Trophoblast cell (in vitro differentiated cells and primary cell): ENCODE results near the gene IMPG1.

Experiments
- DNase-seq, 2 donors: peaks; one replicate each; pipeline ENCODE4 v3.0.0-alpha.2; 2016
- H2AFZ ChIP-seq: 2 replicates; pipeline ENCODE4 v1.6.1; 2013; ENCODE audit warnings: low read length, moderate library complexity, mild to moderate bottlenecking; ENCODE audit not compliant: insufficient read depth, poor library complexity
- H2AK5ac ChIP-seq: 2 replicates; pipeline ENCODE4 v1.6.1; 2013; ENCODE audit warnings: mild to moderate bottlenecking, low read length
- H2BK120ac ChIP-seq: 2 replicates; pipeline ENCODE4 v1.6.1; 2013; ENCODE audit warnings: low read length, mild to moderate bottlenecking, moderate library complexity; ENCODE audit not compliant: insufficient read depth, poor library complexity
- H2BK12ac ChIP-seq: 2 replicates; pipeline ENCODE4 v1.6.1; 2013; ENCODE audit warnings: mild to moderate bottlenecking, low read length, moderate library complexity
- H2BK5ac ChIP-seq: 2 replicates; pipeline ENCODE4 v1.6.1; 2013; ENCODE audit warnings: low read length, low read depth, moderate library complexity, mild to moderate bottlenecking; ENCODE audit not compliant: poor library complexity
- H3K14ac ChIP-seq: 2 replicates; pipeline ENCODE4 v1.6.1; 2013; ENCODE audit warnings: mild to moderate bottlenecking, low read length
- H3K18ac ChIP-seq: 2 replicates; pipeline ENCODE4 v1.6.1; 2013; ENCODE audit warnings: mild to moderate bottlenecking, low read length
- H3K23ac ChIP-seq: 2 replicates; pipeline ENCODE4 v1.6.1; 2013; ENCODE audit warnings: low read length
- H3K27ac ChIP-seq: 2 replicates; pipeline ENCODE4 v1.5.1; 2013; ENCODE audit warnings: low read depth, mild to moderate bottlenecking, inconsistent platforms, low read length, moderate library complexity
- H3K27me3 ChIP-seq: 2 replicates; pipeline ENCODE4 v1.6.1; 2013; ENCODE audit warnings: inconsistent platforms, mild to moderate bottlenecking, low read length, moderate library complexity; ENCODE audit not compliant: insufficient read depth
- H3K36me3 ChIP-seq, 2 experiments: 1 replicate in 1 of 2; 2 replicates in 1 of 2; pipeline ENCODE4 v1.6.1; 2013; ENCODE audit warnings: low read length in 2 of 2, mild to moderate bottlenecking in 2 of 2, moderate library complexity in 1 of 2; ENCODE audit not compliant: insufficient read depth in 2 of 2, control insufficient read depth in 1 of 2
- H3K4ac ChIP-seq: 2 replicates; pipeline ENCODE4 v1.6.1; 2013; ENCODE audit warnings: low read depth, mild to moderate bottlenecking, low read length, moderate library complexity
- H3K4me1 ChIP-seq, 2 experiments: 1 replicate in 1 of 2; 2 replicates in 1 of 2; pipeline ENCODE4 v1.6.1; 2013; ENCODE audit warnings: low read length in 2 of 2, mild to moderate bottlenecking in 2 of 2, moderate library complexity in 1 of 2; ENCODE audit not compliant: insufficient read depth in 2 of 2, control insufficient read depth in 1 of 2
- H3K4me2 ChIP-seq: 2 replicates; pipeline ENCODE4 v1.6.1; 2013; ENCODE audit warnings: inconsistent platforms, mild to moderate bottlenecking, low read length, moderate library complexity
- H3K4me3 ChIP-seq: 2 replicates; pipeline ENCODE4 v1.5.1; 2013; ENCODE audit warnings: mild to moderate bottlenecking, low read depth, low read length, inconsistent platforms
- H3K79me1 ChIP-seq: one replicate; pipeline ENCODE4 v1.6.1; 2013; ENCODE audit warnings: low read length
- H3K79me2 ChIP-seq: 2 replicates; pipeline ENCODE4 v1.6.1; 2013; ENCODE audit warnings: low read length, mild to moderate bottlenecking; ENCODE audit not compliant: control insufficient read depth, insufficient read depth, poor library complexity
- H3K9ac ChIP-seq: 2 replicates; pipeline ENCODE4 v1.6.1; 2013; ENCODE audit warnings: mild to moderate bottlenecking, low read length
- H3K9me3 ChIP-seq: 2 replicates; pipeline ENCODE4 v1.6.1; 2013; ENCODE audit warnings: low read depth, mild to moderate bottlenecking, control low read depth, inconsistent platforms, low read length; ENCODE audit not compliant: insufficient read depth
- H4K12ac ChIP-seq: 2 replicates; pipeline ENCODE4 v1.6.1; 2013; ENCODE audit warnings: low read depth, mild to moderate bottlenecking, low read length, moderate library complexity
- H4K8ac ChIP-seq: 2 replicates; pipeline ENCODE4 v1.6.1; 2013; ENCODE audit warnings: low read depth, mild to moderate bottlenecking, low read length, moderate library complexity
- H4K91ac ChIP-seq: one replicate; pipeline ENCODE4 v1.6.1; 2013; ENCODE audit warnings: low read depth, mild to moderate bottlenecking, low read length, moderate library complexity
- WGBS: extraction: QIAGEN DNeasy Blood & Tissue Kit; methylation state at CpG from one replicate; pipeline ENCODE4 v1.1.7; 2013; ENCODE audit warnings: missing lambda C conversion rate; ENCODE audit not compliant: insufficient read length, insufficient coverage; ENCODE audit errors: extremely low coverage; 5-methylcytosine and 5-hydroxymethylcytosine counted together

IMPG1 gene

GRCh38 chr6:76004202-76004601 is 68.3 kb downstream of the IMPG1 start:
- no peak overlapping the region for H3K4me3 ChIP-seq
- no peak overlapping the region for H2AK5ac ChIP-seq
- H3K79me1 ChIP-seq = no peaks in the 10 kb centered on the region
- H3K14ac ChIP-seq = no peak overlapping the region
- H3K4me1 ChIP-seq = no peaks in the 10 kb centered on the region
- H3K9me3 ChIP-seq = no peaks in the 10 kb centered on the region
- no peaks in the 10 kb centered on the region for H3K79me2 ChIP-seq
- no peak overlapping the region for H3K4ac ChIP-seq
- DNase-seq = no peak
- H3K18ac ChIP-seq = no peak overlapping the region
- H4K91ac ChIP-seq = no peak overlapping the region
- no peak overlapping the region for H2BK5ac ChIP-seq
- H2AFZ ChIP-seq = no peak overlapping the region
- no peak overlapping the region for H3K23ac ChIP-seq
- H2BK120ac ChIP-seq = no peak overlapping the region
- H4K8ac ChIP-seq = no peak overlapping the region
- H3K36me3 ChIP-seq = no peaks in the 10 kb centered on the region
- H4K12ac ChIP-seq = no peak overlapping the region
- H3K4me2 ChIP-seq = no peak overlapping the region
- no peaks in the 10 kb centered on the region for H3K27me3 ChIP-seq
- WGBS = no CpG with 5 or more reads among the region's 2 CpGs
- H2BK12ac ChIP-seq = no peak overlapping the region
- H3K9ac ChIP-seq = no peak overlapping the region
- H3K27ac ChIP-seq = no peak overlapping the region

GRCh38 chr6:76003686-76004085 is 68.8 kb downstream of the IMPG1 start:
- no peak overlapping the region for H2BK12ac ChIP-seq
- H3K9ac ChIP-seq = no peak overlapping the region
- H3K79me1 ChIP-seq = no peaks in the 10 kb centered on the region
- H4K8ac ChIP-seq = no peak overlapping the region
- H3K4me1 ChIP-seq = no peaks in the 10 kb centered on the region
- H4K91ac ChIP-seq = no peak overlapping the region
- H4K12ac ChIP-seq = no peak overlapping the region
- no peak overlapping the region for H2BK120ac ChIP-seq
- no peak overlapping the region for H2AK5ac ChIP-seq
- H3K9me3 ChIP-seq = no peaks in the 10 kb centered on the region
- no peak overlapping the region for H3K4ac ChIP-seq
- H3K14ac ChIP-seq = no peak overlapping the region
- no peaks in the 10 kb centered on the region for H3K36me3 ChIP-seq
- H3K23ac ChIP-seq = no peak overlapping the region
- WGBS = no CpG with 5 or more reads among the region's 2 CpGs
- H2BK5ac ChIP-seq = no peak overlapping the region
- no peak for DNase-seq
- no peak overlapping the region for H3K4me2 ChIP-seq
- no peak overlapping the region for H3K18ac ChIP-seq
- H3K27ac ChIP-seq = no peak overlapping the region
- H2AFZ ChIP-seq = no peak overlapping the region
- no peak overlapping the region for H3K4me3 ChIP-seq
- H3K79me2 ChIP-seq = no peaks in the 10 kb centered on the region
- H3K27me3 ChIP-seq = no peaks in the 10 kb centered on the region

- Histone ChIP-seq H2BK5ac (no peak overlapping the region), H2BK120ac (no peak overlapping the region), H3K79me2 (no peaks in the 10 kb centered on the region), H3K9me3 (no peaks in the 10 kb centered on the region), H3K9ac (no peak overlapping the region), H3K27ac (no peak overlapping the region), H4K12ac (no peak overlapping the region), H3K18ac (no peak overlapping the region), H3K36me3 (no peaks in the 10 kb centered on the region), H3K14ac (no peak overlapping the region), H3K27me3 (no peaks in the 10 kb centered on the region), H2BK12ac (no peak overlapping the region), H3K79me1 (no peaks in the 10 kb centered on the region), H3K4me1 (no peaks in the 10 kb centered on the region), H4K8ac (no peak overlapping the region), H4K91ac (no peak overlapping the region), H3K23ac (no peak overlapping the region), H3K4me3 (no peak overlapping the region), H2AFZ (no peak overlapping the region), H3K4ac (no peak overlapping the region), H2AK5ac (no peak overlapping the region), H3K4me2 (no peak overlapping the region)
- no CpG with 5 or more reads among the region's 1 CpG for WGBS
- DNase-seq = no peak
Observed at GRCh38 chr6:76003113-76003512, 69.3 kb downstream of the IMPG1 start.

- Histone ChIP-seq H2BK12ac (no peak overlapping the region), H2AFZ (no peak overlapping the region), H3K4me3 (no peak overlapping the region), H3K9ac (no peak overlapping the region), H3K18ac (no peak overlapping the region), H2AK5ac (no peak overlapping the region), H3K4me1 (no peaks in the 10 kb centered on the region), H3K79me2 (no peaks in the 10 kb centered on the region), H3K4ac (no peak overlapping the region), H3K9me3 (no peaks in the 10 kb centered on the region), H3K14ac (no peak overlapping the region), H4K8ac (no peak overlapping the region), H4K12ac (no peak overlapping the region), H3K27ac (no peak overlapping the region), H3K23ac (no peak overlapping the region), H3K79me1 (no peaks in the 10 kb centered on the region), H2BK120ac (no peak overlapping the region), H3K4me2 (no peak overlapping the region), H3K36me3 (no peaks in the 10 kb centered on the region), H3K27me3 (no peaks in the 10 kb centered on the region), H4K91ac (no peak overlapping the region), H2BK5ac (no peak overlapping the region)
- DNase-seq = no peak
- WGBS = no CpG with 5 or more reads among the region's 5 CpGs
Observed at GRCh38 chr6:76000629-76001028, 71.8 kb downstream of the IMPG1 start.
